Stimulated activated CD8-positive, alpha-beta memory T cell treated with anti-CD3 and anti-CD28 coated beads, Interleukin-7, amount 100 ng/mL, for 4 hours (primary cell): ENCODE data around the gene STXBP6.

Experiments used
- DNase-seq, 2 donors: peaks; one replicate each; pipeline ENCODE4 v3.0.0-alpha.2; 2020; ENCODE audit warnings: low read depth in 2 of 2

Gene STXBP6

DNA sequence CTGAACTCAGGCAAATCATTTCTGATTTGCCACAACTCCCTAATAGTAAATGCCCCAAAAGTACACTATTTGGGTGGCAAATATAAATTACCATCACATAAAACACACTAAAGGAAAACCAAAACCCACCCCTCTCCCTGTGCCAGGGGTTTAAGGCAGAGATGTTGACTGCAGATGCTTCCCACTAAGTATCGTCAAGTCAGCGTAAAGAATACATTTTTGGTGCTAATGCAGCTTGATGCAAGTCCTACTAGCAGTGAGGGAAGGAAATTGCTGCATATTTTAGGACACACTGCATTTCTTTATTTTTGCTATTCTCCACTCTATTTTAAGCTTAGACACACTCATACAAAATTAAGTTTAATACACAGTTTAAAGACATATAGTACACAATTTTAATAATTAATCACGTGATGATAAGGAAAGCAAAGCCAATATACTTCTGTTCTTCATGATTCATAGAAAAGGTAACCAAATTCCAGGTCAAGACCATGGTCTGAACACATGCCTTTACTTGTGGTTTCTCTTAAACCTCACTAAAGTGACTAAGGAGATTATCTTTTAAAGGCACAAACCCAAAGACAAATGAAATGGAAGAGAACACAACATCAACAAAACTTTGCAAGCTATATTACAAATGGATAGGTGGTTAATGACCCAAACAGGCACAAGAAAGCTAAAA lies 162.2 kb downstream of the STXBP6 start:
- no peak for DNase-seq

DNA sequence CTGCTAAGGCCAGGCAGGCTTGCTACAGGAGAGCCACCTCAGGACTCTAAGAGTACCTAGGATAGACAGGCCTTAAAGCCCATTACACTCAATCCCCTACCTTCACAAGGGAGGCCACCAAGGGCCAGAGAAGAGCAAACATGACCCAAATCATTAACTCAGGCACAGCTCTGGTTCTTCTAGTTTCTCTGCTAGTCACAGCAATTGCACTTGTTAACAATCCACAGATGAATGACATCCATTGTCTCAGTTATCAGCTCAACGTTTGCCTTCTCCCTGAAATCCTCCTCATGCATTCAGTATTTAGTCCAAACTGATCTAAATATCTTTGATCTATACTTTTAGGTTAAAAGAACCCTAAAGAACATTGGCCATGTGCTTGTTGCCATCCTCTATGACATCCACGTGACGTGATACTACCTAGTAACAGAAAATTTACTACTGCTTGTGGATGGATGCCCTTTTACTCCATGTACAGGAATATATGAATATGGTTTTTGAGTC lies 164.5 kb downstream of the STXBP6 start:
- DNase-seq: no peak

DNA sequence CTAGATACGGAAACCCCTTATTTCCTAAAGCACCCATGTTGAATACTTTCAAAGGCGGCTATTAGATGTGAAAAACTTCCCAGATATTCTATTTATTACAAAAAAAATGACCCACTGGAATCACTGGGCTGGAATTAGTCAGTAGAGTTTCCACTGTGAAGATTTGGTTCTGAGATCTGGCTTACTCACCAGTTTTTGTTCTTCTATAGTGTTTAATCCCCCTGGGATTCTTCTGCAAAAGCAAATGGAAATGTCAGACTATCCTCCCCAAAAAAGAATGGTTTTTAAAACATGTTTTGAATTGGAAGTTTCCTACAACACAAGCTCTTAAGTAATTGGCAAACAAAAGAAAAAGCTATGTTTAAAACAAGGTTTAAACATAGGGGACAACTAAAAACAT lies 166.4 kb downstream of the STXBP6 start:
- no peak for DNase-seq

DNA sequence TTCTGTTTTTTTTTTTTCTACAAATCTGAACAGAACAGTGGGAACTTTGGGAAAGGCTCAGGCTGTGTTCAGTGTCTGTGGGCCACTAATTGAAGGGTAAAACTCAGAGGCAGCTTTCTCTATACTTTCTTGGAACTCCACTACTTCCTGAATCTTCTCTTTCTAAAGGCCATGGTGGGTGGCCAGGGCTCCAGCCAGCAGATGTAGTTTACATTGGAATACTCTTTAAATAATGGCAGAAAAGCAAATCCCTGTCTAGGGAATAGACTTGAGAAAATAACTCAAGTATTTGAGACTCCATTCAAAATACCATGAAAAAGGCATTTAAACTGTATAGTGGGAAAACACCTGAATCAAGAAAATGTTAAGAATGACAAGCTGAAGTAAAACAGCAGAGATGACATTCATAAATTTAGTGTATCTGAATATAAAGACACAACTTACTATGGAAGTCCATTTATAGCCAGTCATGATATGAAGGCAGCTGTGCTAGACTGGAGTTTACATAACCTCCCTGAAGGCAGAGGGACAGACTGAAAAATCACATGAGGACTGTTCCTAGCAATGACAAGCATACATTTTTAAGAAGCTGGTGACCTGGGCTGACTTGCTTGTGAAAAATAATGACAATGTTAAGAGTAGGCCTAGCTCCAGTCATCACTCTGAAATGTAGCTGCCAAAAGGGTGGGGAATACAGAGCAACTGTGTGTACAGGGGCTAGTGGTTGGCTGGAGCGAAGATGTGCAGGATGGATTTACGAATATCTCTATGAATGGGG lies 168.6 kb downstream of the STXBP6 start:
- no peak for DNase-seq

DNA sequence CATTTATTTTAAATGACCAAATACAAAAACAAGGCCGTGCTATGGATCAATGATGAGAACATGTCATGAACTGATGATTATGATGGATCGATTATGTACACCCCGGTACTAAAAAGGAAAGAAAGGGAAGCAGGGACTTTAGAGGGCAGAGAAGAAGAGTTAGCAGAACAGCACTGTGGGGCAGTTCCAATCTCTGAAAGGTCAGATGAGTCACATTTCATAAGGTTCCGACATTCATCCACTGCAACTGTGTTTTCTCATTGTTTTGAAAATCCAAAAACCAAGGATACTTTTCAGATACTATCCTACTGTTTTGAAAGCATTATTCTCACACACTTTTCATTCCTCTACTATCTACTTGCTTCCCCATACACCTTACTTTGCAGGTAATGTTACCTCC lies 169.3 kb downstream of the STXBP6 start:
- no peak for DNase-seq

DNA sequence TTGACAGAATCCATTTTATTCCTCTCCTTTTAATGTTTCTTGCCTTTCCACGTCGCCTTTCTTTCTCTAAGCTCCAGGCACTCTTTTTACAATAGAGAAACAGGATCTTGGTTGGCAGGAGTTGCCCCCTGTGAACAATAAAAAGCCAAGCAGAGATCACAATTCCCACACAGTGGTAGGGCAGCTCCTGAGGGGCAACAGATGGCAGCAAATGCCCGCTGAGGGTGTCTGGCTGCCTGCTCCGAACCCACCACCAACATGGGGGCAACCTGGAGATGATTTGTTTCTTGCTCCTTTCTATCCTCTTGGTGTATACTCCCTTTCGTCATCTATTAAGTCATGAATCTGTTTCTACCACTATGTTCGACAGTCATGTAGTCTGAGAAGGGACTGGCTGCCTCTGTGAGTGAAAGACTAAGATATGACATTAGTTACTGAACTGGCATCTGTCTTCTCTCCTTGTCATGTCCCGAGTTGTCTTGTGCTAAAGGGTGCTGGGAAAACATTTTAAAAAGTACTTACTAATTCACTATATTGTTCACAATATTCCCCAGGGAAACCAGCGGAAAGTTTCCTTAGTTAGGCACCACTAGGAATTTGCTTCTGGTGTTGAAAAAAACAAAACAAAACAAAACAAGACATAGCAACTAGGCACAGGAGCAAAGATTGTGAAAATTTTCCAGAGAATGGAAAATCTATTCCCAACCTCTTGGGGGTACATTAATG lies 170.1 kb downstream of the STXBP6 start:
- no peak for DNase-seq

DNA sequence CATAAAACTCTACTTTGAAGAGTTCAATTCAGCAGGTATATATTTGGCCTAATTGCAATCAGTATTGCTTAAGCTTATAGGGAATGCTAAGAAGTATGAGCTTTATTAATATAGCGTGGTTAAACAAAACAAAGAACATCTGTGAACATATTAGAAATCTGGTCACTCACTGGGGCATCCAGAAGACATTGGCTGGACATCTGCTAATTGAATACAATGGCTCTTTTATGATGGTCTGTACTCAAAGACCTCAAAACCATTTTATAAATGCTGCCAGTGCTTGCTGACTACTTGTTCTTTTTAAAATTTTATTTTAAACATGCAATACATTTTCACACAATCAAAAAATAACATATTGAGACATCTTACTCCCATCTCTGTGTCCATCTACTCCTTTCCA lies 173.0 kb downstream of the STXBP6 start:
- no peak for DNase-seq

DNA sequence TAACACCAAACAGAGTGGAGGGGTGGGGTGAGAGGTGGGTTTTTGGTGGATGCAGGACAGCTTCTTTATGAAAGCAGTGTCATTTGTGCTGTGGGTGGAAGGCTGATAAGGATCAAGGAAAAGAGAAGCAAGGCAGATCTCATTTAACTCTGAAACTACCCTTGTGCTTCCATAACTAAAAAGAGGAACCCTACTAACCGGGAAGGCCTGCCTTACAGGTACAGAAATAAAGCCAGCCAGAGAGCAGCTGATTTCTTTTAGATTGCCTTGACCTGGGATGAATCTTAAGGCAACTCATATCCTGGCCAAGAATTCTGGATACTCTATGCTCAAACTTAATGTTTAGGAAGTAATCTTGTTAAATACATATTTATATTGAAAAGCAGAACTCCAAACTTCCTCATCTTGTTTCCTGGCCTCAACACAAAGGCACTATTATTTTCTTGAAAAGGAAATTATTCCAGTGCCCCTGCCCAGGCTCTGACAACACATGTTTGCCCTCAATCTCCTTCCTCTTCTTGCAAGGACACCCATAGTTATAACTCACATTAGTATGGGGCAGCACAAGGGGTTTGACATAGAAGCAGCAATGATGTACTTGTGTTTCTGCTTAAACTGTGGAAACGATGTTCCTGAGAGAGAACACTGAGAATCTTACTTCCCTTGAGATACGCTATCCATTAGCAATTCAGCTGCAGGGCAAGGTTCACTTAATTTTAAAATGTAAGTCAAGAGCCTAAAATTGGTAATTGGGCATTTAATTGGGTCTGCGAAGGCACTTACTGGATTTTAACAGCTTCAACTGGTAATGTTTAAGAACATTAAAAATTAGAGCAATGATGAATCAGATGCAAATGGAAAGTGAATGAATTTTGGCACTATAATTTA lies 173.7 kb downstream of the STXBP6 start:
- DNase-seq: no peak

DNA sequence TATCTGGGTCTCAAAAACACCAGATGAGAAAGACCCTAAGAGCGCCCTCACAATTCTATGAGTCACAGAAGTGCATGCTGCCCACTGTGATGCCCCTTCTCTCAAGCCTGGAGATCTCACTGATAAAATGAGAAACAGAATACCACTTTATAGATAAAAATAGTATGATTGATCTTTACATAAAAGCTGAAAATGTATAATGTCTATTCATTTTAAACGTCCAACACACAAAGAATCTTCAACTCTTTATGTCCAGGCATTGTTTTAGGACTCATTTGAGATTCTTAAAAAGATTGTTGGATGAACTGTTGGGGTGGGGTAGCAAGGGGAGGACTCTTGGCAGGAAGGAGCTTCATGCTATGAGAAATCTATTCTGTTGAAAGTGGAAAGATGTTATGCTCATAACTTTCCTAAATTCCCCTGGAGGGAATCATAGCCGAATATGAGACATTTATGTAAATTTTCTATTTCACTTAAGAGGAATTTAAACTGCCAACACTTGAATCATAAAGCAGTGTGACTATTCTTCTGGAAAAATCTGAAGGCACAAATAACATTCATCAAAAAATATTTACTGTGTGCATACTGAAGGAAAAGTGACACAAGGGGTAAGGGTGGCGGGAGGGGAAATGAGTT lies 174.6 kb downstream of the STXBP6 start:
- no peak for DNase-seq

DNA sequence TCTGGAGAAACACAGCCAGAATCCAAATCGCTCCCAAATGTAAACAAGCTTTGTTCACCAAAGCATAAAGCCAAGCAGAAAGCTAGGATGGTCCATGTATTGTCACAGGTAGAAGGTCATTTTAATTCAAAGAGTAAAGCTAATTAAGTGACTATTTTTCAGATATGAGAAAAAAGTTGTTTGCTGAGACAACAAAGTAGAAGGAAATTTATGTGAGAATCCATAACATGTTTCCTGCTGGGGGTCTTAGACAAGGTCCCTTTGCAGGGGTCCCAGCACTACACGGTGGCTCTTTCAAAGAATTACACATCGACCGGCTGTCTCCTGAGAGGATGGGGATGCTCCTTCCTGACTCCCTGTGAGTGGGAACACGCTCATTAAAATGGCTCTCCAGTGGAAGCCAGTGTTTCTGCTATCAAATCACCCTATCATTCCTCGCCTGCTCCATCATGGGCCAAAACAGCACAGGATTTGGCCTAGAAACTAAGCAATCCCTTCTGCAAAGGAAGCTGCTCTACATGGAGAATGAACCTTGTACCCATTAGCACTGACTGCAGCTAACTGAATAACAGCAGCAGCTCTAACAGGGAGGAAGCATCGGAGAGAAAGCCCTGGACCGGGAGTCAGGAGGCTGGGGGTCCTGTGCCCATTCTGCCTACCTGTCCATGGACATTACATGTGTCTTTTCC lies 175.3 kb downstream of the STXBP6 start:
- no peak for DNase-seq

DNA sequence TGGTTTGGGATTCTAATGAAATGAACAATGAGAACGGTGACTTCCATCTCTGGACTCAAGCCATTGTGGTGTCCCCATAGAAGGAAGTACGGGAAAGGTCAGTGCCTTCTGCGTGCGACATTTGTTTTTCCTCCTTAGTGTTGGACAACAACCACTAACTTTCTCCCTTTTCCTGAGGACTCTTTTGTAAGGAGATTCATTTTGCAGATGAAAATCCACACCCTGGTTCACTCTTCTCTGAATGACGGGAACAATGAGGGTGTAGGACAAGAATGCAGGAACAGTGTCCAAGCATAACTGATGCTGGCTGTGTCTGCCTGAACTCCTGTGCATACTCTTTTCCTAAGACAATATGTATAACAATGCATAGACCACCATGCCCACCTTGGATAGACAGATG lies 176.4 kb downstream of the STXBP6 start:
- no peak for DNase-seq

DNA sequence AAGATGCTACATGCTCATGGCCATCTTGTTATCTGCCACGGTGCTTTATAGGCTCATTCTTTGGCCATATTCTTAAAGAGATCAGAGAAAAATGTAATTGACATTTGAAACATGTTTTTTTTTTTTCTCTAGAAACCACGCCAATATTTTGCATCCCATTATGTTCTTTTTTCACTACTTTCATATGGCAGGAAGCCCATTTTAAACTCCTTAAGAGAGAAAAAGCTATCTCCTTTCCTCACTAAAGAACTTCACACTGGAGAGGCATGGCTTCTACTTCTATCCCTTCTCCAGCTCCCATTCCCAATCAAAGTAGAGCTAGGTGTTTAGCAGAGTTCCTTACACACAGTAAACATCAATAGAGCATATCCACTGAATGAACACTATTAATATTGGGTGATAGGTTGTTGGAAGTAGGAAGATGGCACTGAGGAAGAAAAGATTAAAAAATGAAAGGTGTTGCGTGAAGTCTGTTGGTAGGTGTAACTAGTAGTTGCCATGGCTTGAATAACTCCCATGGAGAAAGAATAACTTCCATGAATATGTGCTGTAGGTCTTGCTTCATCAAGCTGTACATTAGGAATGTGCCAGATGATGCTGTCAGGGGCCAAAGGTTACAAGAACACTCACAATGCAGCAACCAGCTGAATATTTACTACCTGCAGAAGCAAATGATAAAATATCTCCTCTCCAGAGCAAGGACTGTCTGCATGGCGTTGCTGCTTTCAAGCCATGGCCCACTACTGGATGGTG lies 178.8 kb downstream of the STXBP6 start:
- no peak for DNase-seq

DNA sequence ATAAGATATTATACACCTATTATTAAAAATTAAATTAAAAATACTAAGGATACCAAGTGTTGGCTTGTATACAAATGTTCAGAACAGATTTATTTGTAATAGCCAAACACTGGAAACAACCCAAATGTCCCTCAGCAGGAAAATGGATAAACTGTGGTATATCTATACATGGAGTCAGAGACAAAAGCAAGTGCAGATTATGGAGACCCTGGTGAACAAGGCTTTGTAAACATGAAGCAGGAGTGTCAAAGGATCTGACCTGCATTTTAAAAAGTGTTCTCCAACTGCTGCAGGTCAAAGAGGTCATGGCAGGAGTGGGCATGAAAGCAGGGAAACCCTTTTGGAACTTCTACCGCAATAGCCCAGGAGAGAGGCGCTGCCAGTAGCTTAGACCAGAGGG lies 181.6 kb downstream of the STXBP6 start:
- DNase-seq: no peak

DNA sequence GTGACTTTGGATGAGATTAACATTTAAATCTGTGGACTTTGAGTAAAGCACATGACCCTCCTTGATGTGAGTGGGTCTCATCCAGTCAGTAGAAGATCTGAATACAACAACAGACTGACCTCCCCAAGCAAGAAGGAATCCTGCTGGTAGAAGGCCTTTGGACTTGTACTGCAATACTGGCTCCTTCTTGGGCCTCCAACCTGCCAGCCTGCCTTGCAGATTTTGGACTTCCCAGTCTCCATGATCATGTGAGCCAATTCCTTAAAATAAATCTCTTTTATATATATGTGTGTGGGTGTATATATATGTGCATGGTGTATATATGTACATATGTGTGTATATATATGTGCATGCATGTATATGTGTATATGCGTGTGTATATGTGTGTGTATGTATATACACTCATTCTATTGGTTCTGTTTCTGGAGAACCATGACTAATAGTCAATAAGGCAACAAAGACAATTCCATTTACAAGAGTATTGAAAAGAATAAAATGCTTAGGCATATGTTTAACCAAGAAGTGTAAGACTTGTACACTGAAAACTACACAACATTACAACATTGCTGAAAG lies 183.8 kb downstream of the STXBP6 start:
- DNase-seq: no peak

DNA sequence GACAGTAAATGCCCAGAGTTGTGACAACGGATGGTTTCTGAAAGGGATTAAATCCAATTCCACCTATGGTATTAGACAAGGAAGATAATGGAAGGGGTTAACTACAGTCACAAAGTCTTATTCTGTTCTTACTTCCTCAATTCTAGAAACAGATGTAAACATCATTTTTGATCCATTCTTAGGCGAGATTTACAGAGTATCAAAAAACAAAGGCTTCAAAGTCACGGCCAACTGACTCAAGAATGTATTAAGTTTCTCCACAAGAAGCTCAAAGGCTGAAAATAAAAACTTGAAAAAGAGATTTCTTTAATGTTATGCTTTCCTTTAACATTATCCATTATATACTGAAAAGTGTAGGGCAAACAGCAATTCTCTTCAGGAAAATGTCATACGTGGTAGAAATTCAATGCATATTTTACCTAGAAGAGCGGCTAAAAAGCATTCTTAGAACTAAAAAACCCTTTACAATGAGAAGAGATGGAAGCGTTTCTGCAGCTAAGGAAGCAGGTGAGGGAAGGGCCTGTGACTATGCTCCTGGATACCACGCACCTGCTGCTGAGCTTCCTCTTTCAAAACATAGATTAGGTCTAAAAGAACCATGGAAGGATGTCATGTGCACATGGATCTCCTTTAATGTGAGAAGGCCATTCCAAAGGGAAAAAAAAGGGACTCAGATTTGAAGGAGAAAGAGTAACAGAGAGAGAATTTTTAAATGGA lies 185.8 kb downstream of the STXBP6 start:
- no peak for DNase-seq

DNA sequence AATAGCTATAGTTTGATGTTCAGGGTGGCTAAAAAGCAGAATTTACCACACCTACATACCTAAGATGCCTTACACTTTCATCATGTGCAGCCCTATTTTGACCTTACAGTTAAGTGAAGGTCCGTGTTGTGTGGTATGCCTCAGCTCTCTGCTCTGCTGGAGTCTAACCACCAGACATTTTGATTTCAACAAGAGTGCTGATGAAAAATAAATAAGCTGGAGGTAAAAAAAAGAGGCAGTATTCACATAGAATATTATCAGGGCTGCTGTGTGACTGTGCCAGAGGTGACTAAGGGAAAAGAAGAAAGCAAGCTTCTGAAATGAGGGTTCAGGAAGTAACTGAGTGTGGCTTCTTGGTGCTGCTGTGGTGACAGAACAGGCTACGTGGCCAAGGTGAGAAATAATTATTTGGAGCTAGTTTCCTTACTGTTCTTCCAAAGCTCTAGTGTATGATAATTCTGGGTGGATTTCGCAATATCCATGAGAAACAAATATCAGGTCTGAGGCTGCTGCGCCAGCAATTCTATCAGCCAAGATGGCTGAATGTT lies 188.8 kb downstream of the STXBP6 start:
- no peak for DNase-seq

DNA sequence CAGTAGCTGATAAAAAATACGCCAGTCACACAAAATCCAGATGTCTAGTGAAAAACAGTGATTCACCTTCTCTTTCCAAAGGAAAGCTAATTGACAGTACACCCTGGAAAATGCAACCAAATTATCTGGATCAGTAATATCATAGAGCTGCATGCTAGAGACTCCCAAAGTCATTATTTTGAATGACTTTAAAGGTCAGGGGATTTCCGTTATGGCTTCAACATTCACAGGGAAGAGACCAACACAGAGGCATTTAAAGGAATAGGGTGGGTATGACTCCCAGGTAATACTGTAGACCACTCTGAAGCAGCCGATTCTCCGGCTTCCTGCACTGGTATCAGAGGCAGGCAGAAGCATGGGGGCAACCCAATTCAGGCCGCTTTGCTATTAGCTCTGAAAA lies 190.4 kb downstream of the STXBP6 start:
- no peak for DNase-seq

DNA sequence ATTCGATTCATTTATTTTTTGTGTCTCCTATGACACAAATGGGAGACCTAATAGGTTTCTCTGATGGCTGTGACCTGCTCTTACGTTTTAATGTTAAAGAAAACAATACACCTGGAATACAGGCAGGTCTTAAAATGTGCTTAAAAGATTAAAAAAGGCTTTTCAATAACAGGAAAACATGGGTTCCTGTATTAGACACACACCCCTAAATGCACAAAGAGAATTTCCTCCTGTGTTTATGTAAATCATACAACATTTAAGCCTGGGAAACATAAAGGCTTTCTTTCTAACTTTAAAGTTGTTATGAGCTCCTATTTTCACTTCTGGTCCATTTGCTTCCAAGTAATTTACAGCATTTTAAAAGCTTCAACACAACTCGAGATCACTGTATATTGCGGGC lies 191.3 kb downstream of the STXBP6 start:
- no peak for DNase-seq

DNA sequence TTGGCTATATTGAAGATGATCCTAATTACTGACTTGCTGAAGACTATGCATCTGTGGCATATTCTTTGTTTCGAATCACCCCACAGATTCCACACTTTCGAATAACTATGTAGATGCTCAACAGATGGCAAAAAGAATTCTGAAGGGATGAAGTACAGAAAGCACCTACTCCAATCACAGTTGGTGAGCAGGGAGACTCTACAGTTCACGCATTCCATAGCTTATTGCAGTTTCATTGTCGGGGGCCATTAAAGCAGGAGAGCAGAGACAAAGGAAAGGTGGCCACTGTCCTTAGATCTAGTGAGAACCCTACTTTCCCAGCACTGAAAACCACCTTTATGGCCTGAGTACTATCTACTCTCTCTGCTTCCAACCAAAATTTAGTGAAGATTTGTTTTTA lies 191.9 kb downstream of the STXBP6 start:
- no peak for DNase-seq
